ENCODE data around the gene P2RX2.

DNA sequence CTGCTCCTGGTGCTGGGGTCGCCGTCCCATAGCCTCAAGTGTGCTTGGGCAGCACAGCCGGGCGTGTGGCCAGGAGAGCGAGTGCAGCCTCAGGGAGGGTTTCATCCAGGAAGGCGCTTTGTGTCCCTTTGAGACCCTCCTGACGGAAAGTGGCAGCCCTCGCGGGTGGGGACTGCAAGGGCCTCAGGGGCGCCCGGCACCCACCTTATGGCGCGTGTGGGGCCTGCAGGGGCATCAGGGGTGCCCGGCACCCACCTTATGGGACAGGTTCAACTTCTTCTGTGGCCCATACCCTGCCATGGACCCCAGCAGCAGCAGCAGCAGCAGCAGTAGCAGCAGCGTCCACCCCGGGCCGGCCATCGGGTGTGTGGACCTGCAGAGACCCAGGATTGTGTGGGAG, 12.7 kb upstream of the P2RX2 start:
- TF ChIP-seq, protein P1, sequence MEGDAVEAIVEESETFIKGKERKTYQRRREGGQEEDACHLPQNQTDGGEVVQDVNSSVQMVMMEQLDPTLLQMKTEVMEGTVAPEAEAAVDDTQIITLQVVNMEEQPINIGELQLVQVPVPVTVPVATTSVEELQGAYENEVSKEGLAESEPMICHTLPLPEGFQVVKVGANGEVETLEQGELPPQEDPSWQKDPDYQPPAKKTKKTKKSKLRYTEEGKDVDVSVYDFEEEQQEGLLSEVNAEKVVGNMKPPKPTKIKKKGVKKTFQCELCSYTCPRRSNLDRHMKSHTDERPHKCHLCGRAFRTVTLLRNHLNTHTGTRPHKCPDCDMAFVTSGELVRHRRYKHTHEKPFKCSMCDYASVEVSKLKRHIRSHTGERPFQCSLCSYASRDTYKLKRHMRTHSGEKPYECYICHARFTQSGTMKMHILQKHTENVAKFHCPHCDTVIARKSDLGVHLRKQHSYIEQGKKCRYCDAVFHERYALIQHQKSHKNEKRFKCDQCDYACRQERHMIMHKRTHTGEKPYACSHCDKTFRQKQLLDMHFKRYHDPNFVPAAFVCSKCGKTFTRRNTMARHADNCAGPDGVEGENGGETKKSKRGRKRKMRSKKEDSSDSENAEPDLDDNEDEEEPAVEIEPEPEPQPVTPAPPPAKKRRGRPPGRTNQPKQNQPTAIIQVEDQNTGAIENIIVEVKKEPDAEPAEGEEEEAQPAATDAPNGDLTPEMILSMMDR (IDR thresholded peaks at IDR 0.05; ENCODE audit: low read depth, low read length, missing input control): no peak
- TF ChIP-seq, protein P2, sequence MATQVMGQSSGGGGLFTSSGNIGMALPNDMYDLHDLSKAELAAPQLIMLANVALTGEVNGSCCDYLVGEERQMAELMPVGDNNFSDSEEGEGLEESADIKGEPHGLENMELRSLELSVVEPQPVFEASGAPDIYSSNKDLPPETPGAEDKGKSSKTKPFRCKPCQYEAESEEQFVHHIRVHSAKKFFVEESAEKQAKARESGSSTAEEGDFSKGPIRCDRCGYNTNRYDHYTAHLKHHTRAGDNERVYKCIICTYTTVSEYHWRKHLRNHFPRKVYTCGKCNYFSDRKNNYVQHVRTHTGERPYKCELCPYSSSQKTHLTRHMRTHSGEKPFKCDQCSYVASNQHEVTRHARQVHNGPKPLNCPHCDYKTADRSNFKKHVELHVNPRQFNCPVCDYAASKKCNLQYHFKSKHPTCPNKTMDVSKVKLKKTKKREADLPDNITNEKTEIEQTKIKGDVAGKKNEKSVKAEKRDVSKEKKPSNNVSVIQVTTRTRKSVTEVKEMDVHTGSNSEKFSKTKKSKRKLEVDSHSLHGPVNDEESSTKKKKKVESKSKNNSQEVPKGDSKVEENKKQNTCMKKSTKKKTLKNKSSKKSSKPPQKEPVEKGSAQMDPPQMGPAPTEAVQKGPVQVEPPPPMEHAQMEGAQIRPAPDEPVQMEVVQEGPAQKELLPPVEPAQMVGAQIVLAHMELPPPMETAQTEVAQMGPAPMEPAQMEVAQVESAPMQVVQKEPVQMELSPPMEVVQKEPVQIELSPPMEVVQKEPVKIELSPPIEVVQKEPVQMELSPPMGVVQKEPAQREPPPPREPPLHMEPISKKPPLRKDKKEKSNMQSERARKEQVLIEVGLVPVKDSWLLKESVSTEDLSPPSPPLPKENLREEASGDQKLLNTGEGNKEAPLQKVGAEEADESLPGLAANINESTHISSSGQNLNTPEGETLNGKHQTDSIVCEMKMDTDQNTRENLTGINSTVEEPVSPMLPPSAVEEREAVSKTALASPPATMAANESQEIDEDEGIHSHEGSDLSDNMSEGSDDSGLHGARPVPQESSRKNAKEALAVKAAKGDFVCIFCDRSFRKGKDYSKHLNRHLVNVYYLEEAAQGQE (IDR thresholded peaks at IDR 0.05): no peak
- TF ChIP-seq JUND (IDR thresholded peaks at IDR 0.05): no peak
- no peak for TF ChIP-seq NR2F2 (IDR thresholded peaks at IDR 0.05)

Data from liver (tissue), 3 donors.